HEK293 (cell line): ENCODE data around the gene SAMD1.
A peak's percentile ranks its signal among the peaks of the same experiment; 100 is the strongest.

Source experiments
- CTCF ChIA-PET: fragments of 350-600 bp; formaldehyde crosslinking; extraction: SDS; loops from one replicate; lab custom pipeline; 2021; ENCODE audit warnings: antibody characterized with exemption; lab: Yijun Ruan, JAX
- POLR2A ChIA-PET: fragments of 300-600 bp; formaldehyde crosslinking; extraction: SDS; loops from one replicate; lab custom pipeline; 2020; ENCODE audit warnings: antibody characterized with exemption, inconsistent platforms; lab: Yijun Ruan, JAX
- H3K27ac ChIP-seq: fragments of 200-500 bp; sonication (Bioruptor generic); 2 replicates; pipeline ENCODE4 v1.5.1; 2014; ENCODE audit warnings: low read depth, low read length, control low read depth, inconsistent platforms; ENCODE audit errors: extremely low read depth
- H3K36me3 ChIP-seq, 2 experiments: fragments of 200-500 bp in 1 of 2; sonication (Bioruptor generic) in 1 of 2; 1 replicate in 1 of 2; 2 replicates in 1 of 2; pipeline ENCODE4 v1.5.1; 2014 to 2017; ENCODE audit warnings: inconsistent platforms in 2 of 2, low read length in 2 of 2; ENCODE audit not compliant: control insufficient read depth in 2 of 2, insufficient read depth in 1 of 2
- H3K4me1 ChIP-seq: fragments of 200-500 bp; sonication (Bioruptor generic); 2 replicates; pipeline ENCODE4 v1.5.1; 2014; ENCODE audit warnings: mild to moderate bottlenecking, low read length, inconsistent platforms; ENCODE audit not compliant: control insufficient read depth, insufficient read depth
- H3K4me3 ChIP-seq: 2 replicates; pipeline ENCODE4 v1.5.1; 2011; ENCODE audit warnings: low read depth, mild to moderate bottlenecking, control low read depth, low read length, moderate library complexity
- H3K9me3 ChIP-seq: fragments of 200-500 bp; sonication (Bioruptor generic); 2 replicates; pipeline ENCODE4 v1.5.1; 2014; ENCODE audit warnings: low read depth, low read length, inconsistent platforms; ENCODE audit not compliant: control insufficient read depth, insufficient read depth
- EGR2 ChIP-seq: fragments of 450-650 bp; formaldehyde crosslinking; IDR thresholded peaks from 2 replicates; pipeline ENCODE4 v1.5.1; 2016; ENCODE audit warnings: low read depth, missing biosample characterization, missing genetic modification characterization
- GFI1B ChIP-seq: fragments of 450-650 bp; formaldehyde crosslinking; IDR thresholded peaks from 2 replicates; pipeline ENCODE4 v1.5.1; 2016; ENCODE audit warnings: missing biosample characterization, missing genetic modification characterization
- OVOL3 ChIP-seq: fragments of 450-650 bp; formaldehyde crosslinking; IDR thresholded peaks from 2 replicates; pipeline ENCODE4 v1.5.1; 2016; ENCODE audit warnings: missing biosample characterization, missing genetic modification characterization
- PRDM1 ChIP-seq: fragments of 450-650 bp; formaldehyde crosslinking; IDR thresholded peaks from 2 replicates; pipeline ENCODE4; 2016; ENCODE audit warnings: missing biosample characterization, missing genetic modification characterization
- SCRT1 ChIP-seq: fragments of 450-650 bp; formaldehyde crosslinking; IDR thresholded peaks from 2 replicates; pipeline ENCODE4 v1.5.1; 2016; ENCODE audit warnings: missing biosample characterization, missing genetic modification characterization, borderline replicate concordance
- SCRT2 ChIP-seq: fragments of 450-650 bp; formaldehyde crosslinking; IDR thresholded peaks from 2 replicates; pipeline ENCODE4 v1.5.1; 2016; ENCODE audit warnings: missing biosample characterization, missing genetic modification characterization
- ZBTB1 ChIP-seq: fragments of 450-650 bp; formaldehyde crosslinking; IDR thresholded peaks from 2 replicates; pipeline ENCODE4 v1.5.1; 2016; ENCODE audit warnings: missing biosample characterization, missing genetic modification characterization
- ZBTB7A ChIP-seq: fragments of 450-650 bp; formaldehyde crosslinking; IDR thresholded peaks from 2 replicates; pipeline ENCODE4 v1.5.1; 2016; ENCODE audit warnings: low read depth, missing biosample characterization, missing genetic modification characterization
- ZEB2 ChIP-seq: fragments of 450-650 bp; formaldehyde crosslinking; IDR thresholded peaks from 2 replicates; pipeline ENCODE4 v1.5.1; 2016; ENCODE audit warnings: missing biosample characterization, missing genetic modification characterization
- ZFP41 ChIP-seq: fragments of 450-650 bp; formaldehyde crosslinking; IDR thresholded peaks from 2 replicates; pipeline ENCODE4 v1.5.1; 2016; ENCODE audit warnings: missing biosample characterization, missing genetic modification characterization, borderline replicate concordance
- ZNF133 ChIP-seq: fragments of 450-650 bp; formaldehyde crosslinking; IDR thresholded peaks from 2 replicates; pipeline ENCODE4 v1.5.1; 2016; ENCODE audit warnings: missing biosample characterization, missing genetic modification characterization
- ZNF155 ChIP-seq: fragments of 450-650 bp; formaldehyde crosslinking; IDR thresholded peaks from 2 replicates; pipeline ENCODE4 v1.5.1; 2016; ENCODE audit warnings: missing biosample characterization, missing genetic modification characterization
- ZNF221 ChIP-seq: fragments of 450-650 bp; formaldehyde crosslinking; IDR thresholded peaks from 2 replicates; pipeline ENCODE4 v1.5.1; 2017; ENCODE audit warnings: missing biosample characterization, missing genetic modification characterization, borderline replicate concordance
- ZNF223 ChIP-seq: fragments of 450-650 bp; formaldehyde crosslinking; IDR thresholded peaks from 2 replicates; pipeline ENCODE4 v1.5.1; 2016; ENCODE audit warnings: missing biosample characterization, missing genetic modification characterization
- ZNF37A ChIP-seq: fragments of 450-650 bp; IDR thresholded peaks from 2 replicates; pipeline ENCODE4 v1.5.1; 2018; ENCODE audit warnings: missing biosample characterization, missing genetic modification characterization
- ZNF670 ChIP-seq: fragments of 450-650 bp; formaldehyde crosslinking; IDR thresholded peaks from 2 replicates; pipeline ENCODE4 v1.5.1; 2016; ENCODE audit warnings: missing biosample characterization, missing genetic modification characterization, low read depth
- ZNF677 ChIP-seq: fragments of 450-650 bp; IDR thresholded peaks from 2 replicates; pipeline ENCODE4 v1.5.0; 2018; ENCODE audit warnings: missing biosample characterization, mild to moderate bottlenecking, missing genetic modification characterization, moderate library complexity
- ZSCAN16 ChIP-seq: fragments of 450-650 bp; formaldehyde crosslinking; IDR thresholded peaks from 2 replicates; pipeline ENCODE4 v1.5.1; 2016; ENCODE audit warnings: missing biosample characterization, missing genetic modification characterization
- TF ChIP-seq, protein P1 (sequence below): fragments of 450-650 bp; formaldehyde crosslinking; IDR thresholded peaks from 2 replicates; pipeline ENCODE4 v1.5.1; 2016; ENCODE audit warnings: missing biosample characterization, missing genetic modification characterization
- TF ChIP-seq, protein P2 (sequence below): fragments of 450-650 bp; formaldehyde crosslinking; IDR thresholded peaks from 2 replicates; pipeline ENCODE4 v1.5.1; 2016; ENCODE audit warnings: missing biosample characterization, missing genetic modification characterization
- TF ChIP-seq, protein P3 (sequence below): fragments of 450-650 bp; formaldehyde crosslinking; IDR thresholded peaks from 2 replicates; pipeline ENCODE4 v1.5.1; 2016; ENCODE audit warnings: missing biosample characterization, missing genetic modification characterization
- TF ChIP-seq, protein P4 (sequence below): fragments of 450-650 bp; formaldehyde crosslinking; IDR thresholded peaks from 2 replicates; pipeline ENCODE4 v1.5.1; 2016; ENCODE audit warnings: missing biosample characterization, missing genetic modification characterization
- TF ChIP-seq, protein P5 (sequence below): fragments of 450-650 bp; formaldehyde crosslinking; IDR thresholded peaks from 2 replicates; pipeline ENCODE4 v1.5.1; 2016; ENCODE audit warnings: missing biosample characterization, missing genetic modification characterization

The SAMD1 gene

DNA sequence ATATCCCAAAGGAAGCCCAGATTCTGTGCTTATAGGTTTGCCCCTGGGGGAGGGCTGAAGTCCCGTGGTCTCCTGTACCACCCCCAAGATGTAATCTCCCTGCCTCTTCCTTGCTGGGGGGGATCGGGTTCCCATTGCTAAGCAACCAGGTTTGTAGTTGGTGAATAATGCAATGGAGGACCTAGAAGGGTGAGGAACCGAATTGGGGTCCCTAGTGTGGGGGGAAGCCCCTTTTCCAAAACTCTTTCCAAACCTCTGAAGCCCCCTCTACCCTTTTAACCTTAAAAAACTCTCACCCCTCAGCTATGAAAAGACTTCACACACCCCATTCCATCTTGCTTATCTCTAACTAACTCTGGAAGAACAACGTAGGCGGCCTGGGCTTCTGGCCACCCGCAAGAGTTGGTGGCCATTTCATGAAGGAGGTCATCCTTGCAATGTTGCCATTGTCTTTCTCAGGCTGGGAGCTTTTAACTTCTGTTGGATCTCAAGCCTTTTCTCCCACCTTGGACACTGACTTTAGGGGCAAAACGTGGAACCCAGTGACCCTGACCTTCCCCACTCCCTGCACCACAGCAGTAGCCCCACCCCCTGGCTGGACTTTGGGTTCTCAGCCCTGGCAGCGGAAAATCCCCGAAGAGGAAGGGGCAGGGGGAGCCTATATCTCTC is 29.3 kb downstream of the SAMD1 start (continued):
- TF ChIP-seq, protein P1, sequence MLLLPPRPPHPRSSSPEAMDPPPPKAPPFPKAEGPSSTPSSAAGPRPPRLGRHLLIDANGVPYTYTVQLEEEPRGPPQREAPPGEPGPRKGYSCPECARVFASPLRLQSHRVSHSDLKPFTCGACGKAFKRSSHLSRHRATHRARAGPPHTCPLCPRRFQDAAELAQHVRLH (tag by site-specific recombination), result no peak
- no peak for TF ChIP-seq ZNF133 (tag by site-specific recombination)

DNA sequence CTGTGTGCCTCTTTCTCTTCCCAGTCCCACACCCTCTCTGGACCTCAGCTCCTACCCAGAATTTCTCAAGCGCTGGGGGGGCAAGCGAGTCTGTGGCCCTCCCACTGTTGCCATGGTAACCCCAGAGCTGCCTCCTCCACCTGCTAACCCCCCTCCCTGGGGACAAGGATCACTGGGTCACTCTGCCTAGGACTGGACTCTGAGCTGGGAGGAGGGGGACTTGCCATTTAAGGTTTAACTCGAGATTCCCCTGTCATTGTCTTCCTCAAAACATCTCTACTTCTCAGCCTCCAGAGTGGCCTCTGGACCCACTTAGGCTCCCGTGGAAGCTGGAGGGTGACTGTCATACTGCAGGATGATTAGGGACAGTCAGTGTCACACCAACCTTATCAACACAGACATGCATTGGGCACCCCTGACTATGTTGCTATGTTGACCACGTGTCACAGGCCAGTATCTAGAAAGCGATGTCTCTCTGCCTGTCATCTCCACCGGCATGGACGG is 30.8 kb downstream of the SAMD1 start:
- Histone ChIP-seq H3K36me3 (no peaks in the 10 kb centered on the region), H3K9me3 (no peaks in the 10 kb centered on the region), H3K4me1 (peaks cover 4% of the 10 kb centered on the region), H3K27ac (no peak overlapping the region), H3K4me3 (no peak overlapping the region)
- CTCF ChIA-PET, result interaction anchor here (0.5 to 6.9 kb wide), 21 partner anchors 8 to 865 kb away, joined by 3 to 80 read pairs (median 4); partner anchors contain the start of genes C19orf67, IL27RA, MISP3 and RLN3
- TF ChIP-seq ZNF677 (tag by site-specific recombination), result no peak
- no peak for TF ChIP-seq ZNF670 (tag by site-specific recombination)
- no peak for TF ChIP-seq ZNF155
- TF ChIP-seq EGR2, result no peak
- TF ChIP-seq ZNF221, result no peak
- TF ChIP-seq OVOL3 (tag by site-specific recombination), result no peak
- no peak for TF ChIP-seq SCRT1
- TF ChIP-seq ZEB2 (tag by site-specific recombination), result no peak
- TF ChIP-seq, protein P2, sequence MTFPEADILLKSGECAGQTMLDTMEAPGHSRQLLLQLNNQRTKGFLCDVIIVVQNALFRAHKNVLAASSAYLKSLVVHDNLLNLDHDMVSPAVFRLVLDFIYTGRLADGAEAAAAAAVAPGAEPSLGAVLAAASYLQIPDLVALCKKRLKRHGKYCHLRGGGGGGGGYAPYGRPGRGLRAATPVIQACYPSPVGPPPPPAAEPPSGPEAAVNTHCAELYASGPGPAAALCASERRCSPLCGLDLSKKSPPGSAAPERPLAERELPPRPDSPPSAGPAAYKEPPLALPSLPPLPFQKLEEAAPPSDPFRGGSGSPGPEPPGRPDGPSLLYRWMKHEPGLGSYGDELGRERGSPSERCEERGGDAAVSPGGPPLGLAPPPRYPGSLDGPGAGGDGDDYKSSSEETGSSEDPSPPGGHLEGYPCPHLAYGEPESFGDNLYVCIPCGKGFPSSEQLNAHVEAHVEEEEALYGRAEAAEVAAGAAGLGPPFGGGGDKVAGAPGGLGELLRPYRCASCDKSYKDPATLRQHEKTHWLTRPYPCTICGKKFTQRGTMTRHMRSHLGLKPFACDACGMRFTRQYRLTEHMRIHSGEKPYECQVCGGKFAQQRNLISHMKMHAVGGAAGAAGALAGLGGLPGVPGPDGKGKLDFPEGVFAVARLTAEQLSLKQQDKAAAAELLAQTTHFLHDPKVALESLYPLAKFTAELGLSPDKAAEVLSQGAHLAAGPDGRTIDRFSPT (tag by site-specific recombination), result no peak
- TF ChIP-seq, protein P3, sequence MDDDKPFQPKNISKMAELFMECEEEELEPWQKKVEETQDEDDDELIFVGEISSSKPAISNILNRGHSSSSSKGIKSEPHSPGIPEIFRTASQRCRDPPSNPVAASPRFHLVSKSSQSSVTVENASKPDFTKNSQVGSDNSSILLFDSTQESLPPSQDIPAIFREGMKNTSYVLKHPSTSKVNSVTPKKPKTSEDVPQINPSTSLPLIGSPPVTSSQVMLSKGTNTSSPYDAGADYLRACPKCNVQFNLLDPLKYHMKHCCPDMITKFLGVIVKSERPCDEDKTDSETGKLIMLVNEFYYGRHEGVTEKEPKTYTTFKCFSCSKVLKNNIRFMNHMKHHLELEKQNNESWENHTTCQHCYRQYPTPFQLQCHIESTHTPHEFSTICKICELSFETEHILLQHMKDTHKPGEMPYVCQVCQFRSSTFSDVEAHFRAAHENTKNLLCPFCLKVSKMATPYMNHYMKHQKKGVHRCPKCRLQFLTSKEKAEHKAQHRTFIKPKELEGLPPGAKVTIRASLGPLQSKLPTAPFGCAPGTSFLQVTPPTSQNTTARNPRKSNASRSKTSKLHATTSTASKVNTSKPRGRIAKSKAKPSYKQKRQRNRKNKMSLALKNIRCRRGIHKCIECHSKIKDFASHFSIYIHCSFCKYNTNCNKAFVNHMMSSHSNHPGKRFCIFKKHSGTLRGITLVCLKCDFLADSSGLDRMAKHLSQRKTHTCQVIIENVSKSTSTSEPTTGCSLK (tag by site-specific recombination), result no peak
- TF ChIP-seq ZNF37A (tag by site-specific recombination), result no peak
- no peak for TF ChIP-seq GFI1B
- TF ChIP-seq ZBTB1, result no peak
- TF ChIP-seq ZFP41 (tag by site-specific recombination), result no peak
- TF ChIP-seq ZNF223 (tag by site-specific recombination), result no peak
- POLR2A ChIA-PET, result interaction anchor here (1.0 to 2.3 kb wide), 2 partner anchors 12 to 28 kb away, joined by 3 to 6 read pairs; partner anchors contain the start of genes IL27RA and MISP3

DNA sequence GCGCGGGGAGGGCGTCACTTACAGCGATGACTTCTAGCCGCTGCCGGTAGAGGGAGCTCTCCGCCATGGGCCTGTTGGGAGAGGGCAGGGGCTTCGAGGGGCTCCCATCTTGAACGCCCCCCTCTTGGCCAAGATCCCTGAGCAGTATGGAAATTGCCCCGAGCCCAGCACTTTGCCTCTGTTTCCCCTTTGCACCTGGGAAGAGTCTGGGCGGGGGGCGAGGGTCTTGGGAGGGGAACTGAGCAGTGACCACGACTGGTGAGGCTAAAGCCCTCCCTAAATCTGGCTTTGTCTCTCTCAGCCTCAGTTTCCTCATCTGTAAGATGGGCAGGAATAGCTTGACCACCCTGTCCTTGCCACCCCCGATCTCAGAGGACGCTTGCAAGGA is 31.5 kb downstream of the SAMD1 start:
- Histone ChIP-seq H3K4me3 (no peak overlapping the region), H3K36me3 (no peaks in the 10 kb centered on the region), H3K27ac (no peak overlapping the region), H3K9me3 (no peaks in the 10 kb centered on the region), H3K4me1 (peaks cover 4% of the 10 kb centered on the region)
- ChIA-PET CTCF (interaction anchor here (0.6 to 6.9 kb wide), 22 partner anchors 10 to 864 kb away, joined by 3 to 80 read pairs (median 4); partner anchors contain the start of genes C19orf67, IL27RA, MISP3 and RLN3), POLR2A (interaction anchor here (1.0 to 2.3 kb wide), 2 partner anchors 13 to 27 kb away, joined by 3 to 6 read pairs; partner anchors contain the start of genes IL27RA and MISP3)
- no peak for TF ChIP-seq SCRT2 (tag by site-specific recombination)
- peak; percentile 53; the same call in 1 of the 2 replicates for TF ChIP-seq ZBTB7A
- no peak for TF ChIP-seq PRDM1
- TF ChIP-seq, protein P4, sequence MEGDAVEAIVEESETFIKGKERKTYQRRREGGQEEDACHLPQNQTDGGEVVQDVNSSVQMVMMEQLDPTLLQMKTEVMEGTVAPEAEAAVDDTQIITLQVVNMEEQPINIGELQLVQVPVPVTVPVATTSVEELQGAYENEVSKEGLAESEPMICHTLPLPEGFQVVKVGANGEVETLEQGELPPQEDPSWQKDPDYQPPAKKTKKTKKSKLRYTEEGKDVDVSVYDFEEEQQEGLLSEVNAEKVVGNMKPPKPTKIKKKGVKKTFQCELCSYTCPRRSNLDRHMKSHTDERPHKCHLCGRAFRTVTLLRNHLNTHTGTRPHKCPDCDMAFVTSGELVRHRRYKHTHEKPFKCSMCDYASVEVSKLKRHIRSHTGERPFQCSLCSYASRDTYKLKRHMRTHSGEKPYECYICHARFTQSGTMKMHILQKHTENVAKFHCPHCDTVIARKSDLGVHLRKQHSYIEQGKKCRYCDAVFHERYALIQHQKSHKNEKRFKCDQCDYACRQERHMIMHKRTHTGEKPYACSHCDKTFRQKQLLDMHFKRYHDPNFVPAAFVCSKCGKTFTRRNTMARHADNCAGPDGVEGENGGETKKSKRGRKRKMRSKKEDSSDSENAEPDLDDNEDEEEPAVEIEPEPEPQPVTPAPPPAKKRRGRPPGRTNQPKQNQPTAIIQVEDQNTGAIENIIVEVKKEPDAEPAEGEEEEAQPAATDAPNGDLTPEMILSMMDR (tag by site-specific recombination), result peak; percentile 69
- TF ChIP-seq, protein P5, sequence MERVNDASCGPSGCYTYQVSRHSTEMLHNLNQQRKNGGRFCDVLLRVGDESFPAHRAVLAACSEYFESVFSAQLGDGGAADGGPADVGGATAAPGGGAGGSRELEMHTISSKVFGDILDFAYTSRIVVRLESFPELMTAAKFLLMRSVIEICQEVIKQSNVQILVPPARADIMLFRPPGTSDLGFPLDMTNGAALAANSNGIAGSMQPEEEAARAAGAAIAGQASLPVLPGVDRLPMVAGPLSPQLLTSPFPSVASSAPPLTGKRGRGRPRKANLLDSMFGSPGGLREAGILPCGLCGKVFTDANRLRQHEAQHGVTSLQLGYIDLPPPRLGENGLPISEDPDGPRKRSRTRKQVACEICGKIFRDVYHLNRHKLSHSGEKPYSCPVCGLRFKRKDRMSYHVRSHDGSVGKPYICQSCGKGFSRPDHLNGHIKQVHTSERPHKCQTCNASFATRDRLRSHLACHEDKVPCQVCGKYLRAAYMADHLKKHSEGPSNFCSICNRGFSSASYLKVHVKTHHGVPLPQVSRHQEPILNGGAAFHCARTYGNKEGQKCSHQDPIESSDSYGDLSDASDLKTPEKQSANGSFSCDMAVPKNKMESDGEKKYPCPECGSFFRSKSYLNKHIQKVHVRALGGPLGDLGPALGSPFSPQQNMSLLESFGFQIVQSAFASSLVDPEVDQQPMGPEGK (tag by site-specific recombination), result peak; percentile 9
- no peak for TF ChIP-seq ZSCAN16 (tag by site-specific recombination)
